HG03460 (cell line): Measurements from ENCODE around the gene ZNF280D.
"Not testable (repeated sequence)": the region's sequence is repeated elsewhere in the genome, so short reads cannot be mapped to it uniquely, and the experiment has no call there.

Experiments used
- ATAC-seq: cut with Tn5 transposase; IDR thresholded peaks from one replicate; pipeline ENCODE4 v1.9.1; 2021; ENCODE audit not compliant: unreplicated experiment

ZNF280D gene, protein sequence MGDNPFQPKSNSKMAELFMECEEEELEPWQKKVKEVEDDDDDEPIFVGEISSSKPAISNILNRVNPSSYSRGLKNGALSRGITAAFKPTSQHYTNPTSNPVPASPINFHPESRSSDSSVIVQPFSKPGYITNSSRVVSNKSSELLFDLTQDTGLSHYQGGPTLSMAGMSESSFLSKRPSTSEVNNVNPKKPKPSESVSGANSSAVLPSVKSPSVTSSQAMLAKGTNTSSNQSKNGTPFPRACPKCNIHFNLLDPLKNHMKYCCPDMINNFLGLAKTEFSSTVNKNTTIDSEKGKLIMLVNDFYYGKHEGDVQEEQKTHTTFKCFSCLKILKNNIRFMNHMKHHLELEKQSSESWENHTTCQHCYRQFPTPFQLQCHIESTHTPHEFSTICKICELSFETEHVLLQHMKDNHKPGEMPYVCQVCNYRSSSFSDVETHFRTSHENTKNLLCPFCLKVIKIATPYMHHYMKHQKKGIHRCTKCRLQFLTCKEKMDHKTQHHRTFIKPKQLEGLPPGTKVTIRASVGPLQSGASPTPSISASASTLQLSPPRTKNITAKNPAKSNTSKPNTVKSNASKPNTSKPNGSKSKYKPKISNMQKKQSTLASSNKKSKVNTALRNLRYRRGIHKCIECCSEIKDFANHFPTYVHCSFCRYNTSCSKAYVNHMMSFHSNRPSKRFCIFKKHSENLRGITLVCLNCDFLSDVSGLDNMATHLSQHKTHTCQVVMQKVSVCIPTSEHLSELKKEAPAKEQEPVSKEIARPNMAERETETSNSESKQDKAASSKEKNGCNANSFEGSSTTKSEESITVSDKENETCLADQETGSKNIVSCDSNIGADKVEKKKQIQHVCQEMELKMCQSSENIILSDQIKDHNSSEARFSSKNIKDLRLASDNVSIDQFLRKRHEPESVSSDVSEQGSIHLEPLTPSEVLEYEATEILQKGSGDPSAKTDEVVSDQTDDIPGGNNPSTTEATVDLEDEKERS

GRCh38 chr15:56733136-56734012, at the start of gene ZNF280D:
ZNF280D (minus strand) TSS chr15:56733509; CDS start chr15:56707109, 26,400 bp downstream.
- ATAC-seq, result peak; percentile 80

GRCh38 chr15:56782306-56782705, 49.0 kb upstream of the ZNF280D start:
- no peak for ATAC-seq

GRCh38 chr15:56781666-56782065, 48.4 kb upstream of the ZNF280D start:
- ATAC-seq, result no peak

DNA sequence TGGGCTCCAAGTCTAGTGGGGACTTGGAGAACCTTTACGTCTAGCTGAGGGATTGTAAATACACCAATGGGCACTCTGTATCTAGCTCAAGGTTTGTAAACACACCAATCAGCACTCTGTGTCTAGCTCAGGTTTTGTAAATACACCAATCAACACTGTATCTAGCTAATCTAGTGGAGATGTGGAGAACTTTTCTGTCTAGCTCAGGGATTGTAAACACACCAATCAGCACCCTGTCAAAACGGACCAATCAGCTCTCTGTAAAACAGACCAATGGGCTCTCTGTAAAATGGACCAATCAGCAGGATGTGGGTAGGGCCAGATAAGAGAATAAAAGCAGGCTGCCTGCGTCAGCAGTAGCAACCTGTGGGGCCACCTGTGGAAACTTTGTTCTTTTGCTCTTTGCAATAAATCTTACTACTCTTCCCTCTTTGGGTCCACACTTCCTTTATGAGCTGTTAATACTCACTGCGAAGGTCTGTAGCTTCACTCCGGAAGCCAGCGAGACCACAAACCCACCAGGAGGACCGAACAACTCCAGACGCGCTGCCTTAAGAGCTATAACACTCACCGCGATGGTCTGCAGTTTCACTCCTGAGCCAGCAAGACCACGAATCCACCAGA, 46.9 kb upstream of the ZNF280D start:
- ATAC-seq, result not testable (repeated sequence)

GRCh38 chr15:56779449-56779848, 46.1 kb upstream of the ZNF280D start:
- ATAC-seq, result not testable (repeated sequence)

- ATAC-seq, result no peak
Measured at GRCh38 chr15:56778761-56779160, 45.5 kb upstream of the ZNF280D start.

GRCh38 chr15:56776839-56777238, 43.5 kb upstream of the ZNF280D start:
- no peak for ATAC-seq

GRCh38 chr15:56775641-56776040, 42.3 kb upstream of the ZNF280D start:
- no peak for ATAC-seq

GRCh38 chr15:56774356-56774755, 41.0 kb upstream of the ZNF280D start:
- ATAC-seq, result no peak

DNA sequence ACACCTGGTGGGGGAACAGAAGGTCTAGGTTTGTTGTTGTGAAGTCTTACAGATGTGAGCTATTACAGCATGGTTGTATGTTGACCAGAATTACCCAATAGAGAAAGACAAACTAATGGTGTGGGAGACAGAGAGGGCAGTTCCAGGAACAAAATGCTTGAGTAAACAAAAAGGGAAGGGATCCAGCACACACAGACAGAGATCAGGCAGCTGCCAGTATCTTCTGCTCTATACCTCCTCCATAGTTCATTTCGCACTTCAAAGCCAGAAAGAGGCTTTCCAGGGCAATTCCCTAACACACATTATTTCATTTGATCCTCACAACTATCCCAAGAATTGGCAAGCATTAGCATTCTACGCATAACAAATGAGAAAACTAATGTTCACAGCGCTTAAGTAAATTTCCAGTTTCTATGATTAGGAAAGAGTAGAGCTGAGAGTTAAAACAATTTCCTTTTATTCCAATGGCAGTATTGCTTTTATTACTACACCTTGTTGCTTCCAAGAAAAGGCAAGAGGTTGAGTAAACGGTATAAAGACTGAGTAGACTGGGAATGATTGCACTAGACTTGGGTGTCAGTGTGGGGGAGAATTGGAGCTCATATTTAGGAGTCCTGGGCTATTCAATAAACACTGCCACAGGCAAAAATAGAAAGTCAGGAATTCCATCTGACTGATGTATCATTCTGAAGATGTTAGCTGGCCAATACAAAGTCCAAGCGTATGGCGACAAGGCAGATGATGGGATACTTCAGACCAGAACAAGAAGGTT, 39.7 kb upstream of the ZNF280D start:
- ATAC-seq, result no peak

DNA sequence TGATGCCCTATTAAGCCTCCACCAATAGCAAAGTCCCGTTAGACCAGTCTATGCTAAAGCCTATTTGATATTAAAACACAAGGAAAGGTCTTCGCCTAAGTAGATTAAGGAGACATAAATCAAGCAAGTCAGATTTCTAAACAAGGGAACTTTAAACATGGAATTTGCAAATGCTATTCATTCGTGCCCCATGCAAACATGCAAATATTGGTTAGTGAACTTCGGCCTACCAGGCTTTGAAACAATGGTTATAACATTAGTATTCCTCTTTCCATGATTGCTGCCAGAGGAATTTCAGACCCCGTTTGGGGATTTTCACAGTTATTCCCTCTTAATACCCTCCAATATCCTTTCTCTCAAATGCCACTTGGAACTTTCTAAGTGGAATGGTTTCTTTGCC, 36.9 kb upstream of the ZNF280D start:
- ATAC-seq, result no peak

- ATAC-seq, result no peak
Measured at GRCh38 chr15:56767315-56767714, 34.0 kb upstream of the ZNF280D start.

GRCh38 chr15:56765251-56765650, 31.9 kb upstream of the ZNF280D start:
- no peak for ATAC-seq

DNA sequence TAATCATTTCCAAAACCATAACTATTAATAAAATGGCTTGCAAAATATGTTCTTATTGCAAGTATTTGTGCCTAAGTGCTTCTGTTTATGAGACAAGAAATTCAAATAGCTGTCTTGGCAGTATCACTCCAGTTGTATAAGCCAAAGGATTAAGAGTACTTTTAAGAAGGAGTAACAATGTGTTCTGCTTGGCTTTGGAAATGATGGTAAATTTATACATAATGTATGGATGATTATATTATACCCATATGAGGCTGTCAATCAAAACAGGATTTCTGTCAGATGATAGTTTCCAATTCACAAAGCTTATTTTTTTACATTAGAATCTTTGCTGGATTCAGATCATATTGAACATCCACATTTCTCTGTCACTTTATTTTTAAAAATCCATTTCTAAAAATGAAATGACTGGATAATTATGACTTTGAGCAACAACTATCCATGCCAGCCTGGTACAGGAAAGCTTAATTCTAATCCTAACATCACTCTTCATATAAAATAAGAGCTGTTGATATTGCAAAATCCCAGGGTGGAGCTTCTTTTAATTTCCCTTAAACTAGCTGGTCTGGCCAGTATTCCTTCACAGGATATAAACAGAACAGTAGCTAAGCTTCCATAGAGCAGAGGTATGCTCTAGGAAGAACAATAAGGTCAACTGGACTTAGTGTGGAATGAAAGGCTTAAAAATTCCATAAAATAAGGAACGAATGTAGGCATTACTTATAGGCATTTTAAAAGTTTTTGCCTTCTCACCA, 30.0 kb upstream of the ZNF280D start:
- no peak for ATAC-seq

DNA sequence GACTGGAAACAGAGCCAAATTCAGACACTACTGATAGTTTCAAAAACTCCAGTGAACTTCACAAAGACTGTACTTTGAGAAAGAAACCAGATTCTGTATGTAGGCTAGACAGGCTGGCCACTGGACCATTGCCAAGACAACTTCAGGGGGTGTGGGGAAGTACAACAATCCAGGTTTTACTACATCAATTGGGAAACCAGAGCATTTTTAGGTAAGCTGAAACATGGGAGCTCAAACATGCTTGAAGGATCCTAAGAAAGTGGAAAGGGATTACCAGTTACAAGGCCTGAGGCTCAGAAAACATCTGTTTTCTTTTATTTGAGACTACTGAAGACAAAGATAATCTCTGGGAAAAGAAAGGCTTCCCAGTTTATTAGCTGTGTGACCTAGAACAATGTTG, 26.9 kb upstream of the ZNF280D start:
- ATAC-seq, result no peak

- ATAC-seq, result no peak
Measured at GRCh38 chr15:56759450-56759845, 26.1 kb upstream of the ZNF280D start.

- no peak for ATAC-seq
Measured at GRCh38 chr15:56758770-56759449, 25.6 kb upstream of the ZNF280D start.

- no peak for ATAC-seq
Measured at GRCh38 chr15:56757875-56758274, 24.6 kb upstream of the ZNF280D start.
